KMS-11 (cell line): ENCODE measurements around the gene INPP4A.

Experiments used
- H2AFZ ChIP-seq: fragments of 200-600 bp; sonication (generic); 2 replicates; pipeline ENCODE4 v1.6.1; 2016; ENCODE audit warnings: antibody characterized with exemption, mixed run types, low read depth
- H3K27ac ChIP-seq: fragments of 200-600 bp; sonication (generic); 2 replicates; pipeline ENCODE4 v1.6.1; 2016; ENCODE audit warnings: mild to moderate bottlenecking, mixed run types
- H3K27me3 ChIP-seq: fragments of 200-600 bp; sonication (generic); 2 replicates; pipeline ENCODE4 v1.6.1; 2017; ENCODE audit warnings: mild to moderate bottlenecking, low read depth, mixed run types, moderate library complexity; ENCODE audit not compliant: insufficient read depth
- H3K36me3 ChIP-seq: fragments of 200-600 bp; sonication (generic); 2 replicates; pipeline ENCODE4 v1.6.1; 2017; ENCODE audit warnings: mild to moderate bottlenecking, mixed run types; ENCODE audit not compliant: insufficient read depth
- H3K4me1 ChIP-seq: fragments of 200-600 bp; sonication (generic); 2 replicates; pipeline ENCODE4 v1.6.1; 2016; ENCODE audit warnings: mild to moderate bottlenecking, low read depth, mixed run types; ENCODE audit not compliant: poor library complexity, severe bottlenecking
- H3K4me2 ChIP-seq: fragments of 200-600 bp; sonication (generic); 2 replicates; pipeline ENCODE4 v1.7.0; 2016; ENCODE audit warnings: mild to moderate bottlenecking, mixed run types
- H3K4me3 ChIP-seq: fragments of 200-600 bp; sonication (generic); IDR thresholded peaks from 2 replicates; pipeline ENCODE4 v1.6.1; 2017; ENCODE audit warnings: low read depth, low read length, mixed read lengths; ENCODE audit not compliant: insufficient read depth
- H3K79me2 ChIP-seq: fragments of 200-600 bp; sonication (generic); 2 replicates; pipeline ENCODE4 v1.6.1; 2016; ENCODE audit warnings: low read depth, mixed run types; ENCODE audit not compliant: insufficient read depth
- H3K9ac ChIP-seq: fragments of 200-600 bp; sonication (generic); 2 replicates; pipeline ENCODE4 v1.6.1; 2016; ENCODE audit warnings: mild to moderate bottlenecking, mixed run types
- H4K20me1 ChIP-seq: fragments of 200-600 bp; sonication (generic); 2 replicates; pipeline ENCODE4 v1.6.1; 2016; ENCODE audit warnings: mild to moderate bottlenecking, mixed run types; ENCODE audit not compliant: insufficient read depth
- CTCF ChIP-seq: fragments of 200-600 bp; sonication (generic); conservative IDR thresholded peaks from 2 replicates; pipeline ENCODE4 v1.6.1; 2017; ENCODE audit warnings: low read depth, mild to moderate bottlenecking, antibody characterized with exemption, low read length, moderate library complexity, mixed read lengths

INPP4A gene

GRCh38 chr2:98460573-98461497 is 16.2 kb downstream of the INPP4A start:
- Histone ChIP-seq H3K4me2 (peak overlapping the region; percentile 96), H3K4me3 (no peak overlapping the region), H3K27ac (peak overlapping the region; percentile 88), H3K79me2 (peaks cover 51% of the 10 kb centered on the region), H3K9ac (peak overlapping the region; percentile 36; the same call in 1 of the 2 replicates), H3K36me3 (no peaks in the 10 kb centered on the region), H3K4me1 (peaks cover 99% of the 10 kb centered on the region), H2AFZ (no peak overlapping the region), H4K20me1 (no peaks in the 10 kb centered on the region), H3K27me3 (no peaks in the 10 kb centered on the region)
- TF ChIP-seq CTCF: no peak

GRCh38 chr2:98461498-98462049 is 16.9 kb downstream of the INPP4A start:
- no peak for TF ChIP-seq CTCF
- peaks cover 51% of the 10 kb centered on the region for H3K79me2 ChIP-seq
- peaks cover 99% of the 10 kb centered on the region for H3K4me1 ChIP-seq
- H3K4me3 ChIP-seq: no peak overlapping the region
- peak overlapping the region; percentile 36; the same call in 1 of the 2 replicates for H3K9ac ChIP-seq
- no peaks in the 10 kb centered on the region for H3K36me3 ChIP-seq
- no peaks in the 10 kb centered on the region for H3K27me3 ChIP-seq
- peak overlapping the region; percentile 96 for H3K4me2 ChIP-seq
- H4K20me1 ChIP-seq: no peaks in the 10 kb centered on the region
- no peak overlapping the region for H2AFZ ChIP-seq
- H3K27ac ChIP-seq: peak overlapping the region; percentile 88

- no peaks in the 10 kb centered on the region for H4K20me1 ChIP-seq
- no peaks in the 10 kb centered on the region for H3K36me3 ChIP-seq
- peaks cover 50% of the 10 kb centered on the region for H3K79me2 ChIP-seq
- H3K4me2 ChIP-seq: peak overlapping the region; percentile 94
- no peaks in the 10 kb centered on the region for H3K27me3 ChIP-seq
- H3K27ac ChIP-seq: peak overlapping the region; percentile 97
- H3K4me3 ChIP-seq: no peak overlapping the region
- H3K9ac ChIP-seq: peak overlapping the region; percentile 67; the same call in 1 of the 2 replicates
- TF ChIP-seq CTCF: no peak
- peaks cover 99% of the 10 kb centered on the region for H3K4me1 ChIP-seq
- no peak overlapping the region for H2AFZ ChIP-seq
Measured at GRCh38 chr2:98463081-98463481, 18.4 kb downstream of the INPP4A start.

GRCh38 chr2:98463551-98463971 is 18.9 kb downstream of the INPP4A start:
- Histone ChIP-seq H3K9ac (peak overlapping the region; percentile 67; the same call in 1 of the 2 replicates), H3K27me3 (no peaks in the 10 kb centered on the region), H3K36me3 (no peaks in the 10 kb centered on the region), H3K27ac (peak overlapping the region; percentile 97), H4K20me1 (no peaks in the 10 kb centered on the region), H3K79me2 (peaks cover 50% of the 10 kb centered on the region), H3K4me3 (no peak overlapping the region), H2AFZ (no peak overlapping the region), H3K4me2 (peak overlapping the region; percentile 94), H3K4me1 (peaks cover 99% of the 10 kb centered on the region)
- TF ChIP-seq CTCF: no peak
